Liver (tissue), 3 donors: ENCODE data around the gene ITPK1.

Source experiments
- HNF4A ChIP-seq, 2 donors: conservative IDR thresholded peaks; 2 replicates each; pipeline ENCODE4 v1.6.1; 2016; ENCODE audit warnings: antibody characterized with exemption in 2 of 2, mild to moderate bottlenecking in 2 of 2
- TAF1 ChIP-seq: conservative IDR thresholded peaks from 2 replicates; pipeline ENCODE4 v1.6.1; 2016; ENCODE audit warnings: antibody characterized with exemption, mild to moderate bottlenecking
- TF ChIP-seq, protein P1 (sequence below): fragments of 150-350 bp; IDR thresholded peaks from 2 replicates; pipeline ENCODE4 v1.5.1; 2017; ENCODE audit warnings: improper control_type of control experiment, low read depth, low read length; ENCODE audit not compliant: missing input control
- TF ChIP-seq, protein P2 (sequence below): IDR thresholded peaks from 2 replicates; pipeline ENCODE4 v1.6.1; 2016; ENCODE audit warnings: antibody characterized with exemption
- donor health status: healthy.
- donor health status: healthy.

DNA sequence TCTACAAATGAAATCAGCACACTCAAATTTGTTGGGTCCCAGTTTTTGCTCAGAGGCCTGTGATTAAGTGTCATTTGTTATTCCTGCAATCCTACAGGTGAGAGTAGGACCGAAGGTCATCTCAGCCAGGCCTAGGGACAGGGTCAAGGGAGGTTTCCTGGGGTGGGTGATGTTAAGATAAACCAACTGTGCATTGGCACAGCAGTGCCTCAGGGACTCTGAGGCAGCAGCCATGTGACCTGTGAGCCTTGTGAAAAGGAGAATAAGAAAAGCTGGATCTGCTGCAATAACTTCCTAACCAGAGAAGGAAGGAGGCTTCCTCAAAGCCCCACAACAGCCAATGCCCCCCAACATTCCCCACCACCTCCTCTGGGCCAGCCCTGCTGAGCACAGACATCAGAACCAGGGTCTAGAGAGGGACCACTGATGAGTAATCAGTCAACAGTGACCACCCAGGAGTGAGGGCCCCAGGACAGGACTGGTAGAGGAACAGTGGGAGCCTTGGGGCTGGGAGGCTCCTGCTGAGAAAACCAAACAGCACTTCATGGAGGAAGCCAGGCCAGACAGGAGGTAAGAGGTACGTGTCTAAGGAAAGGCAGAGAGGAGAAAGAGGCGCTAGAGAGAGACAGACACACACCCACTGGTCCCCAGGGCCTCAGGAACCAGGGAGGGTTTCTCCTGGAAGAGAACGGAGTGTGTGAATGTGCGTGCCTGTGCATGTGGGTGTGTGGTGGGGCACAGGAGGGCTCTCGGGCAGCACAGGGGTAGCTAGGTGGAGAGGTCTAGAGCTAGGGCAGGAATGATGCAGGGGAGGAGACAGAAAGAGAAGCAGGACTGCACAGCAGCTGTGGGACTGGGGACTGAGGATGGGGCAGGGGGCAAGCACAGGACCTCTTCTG lies 82.4 kb downstream of the ITPK1 start:
- TF ChIP-seq, protein P1, sequence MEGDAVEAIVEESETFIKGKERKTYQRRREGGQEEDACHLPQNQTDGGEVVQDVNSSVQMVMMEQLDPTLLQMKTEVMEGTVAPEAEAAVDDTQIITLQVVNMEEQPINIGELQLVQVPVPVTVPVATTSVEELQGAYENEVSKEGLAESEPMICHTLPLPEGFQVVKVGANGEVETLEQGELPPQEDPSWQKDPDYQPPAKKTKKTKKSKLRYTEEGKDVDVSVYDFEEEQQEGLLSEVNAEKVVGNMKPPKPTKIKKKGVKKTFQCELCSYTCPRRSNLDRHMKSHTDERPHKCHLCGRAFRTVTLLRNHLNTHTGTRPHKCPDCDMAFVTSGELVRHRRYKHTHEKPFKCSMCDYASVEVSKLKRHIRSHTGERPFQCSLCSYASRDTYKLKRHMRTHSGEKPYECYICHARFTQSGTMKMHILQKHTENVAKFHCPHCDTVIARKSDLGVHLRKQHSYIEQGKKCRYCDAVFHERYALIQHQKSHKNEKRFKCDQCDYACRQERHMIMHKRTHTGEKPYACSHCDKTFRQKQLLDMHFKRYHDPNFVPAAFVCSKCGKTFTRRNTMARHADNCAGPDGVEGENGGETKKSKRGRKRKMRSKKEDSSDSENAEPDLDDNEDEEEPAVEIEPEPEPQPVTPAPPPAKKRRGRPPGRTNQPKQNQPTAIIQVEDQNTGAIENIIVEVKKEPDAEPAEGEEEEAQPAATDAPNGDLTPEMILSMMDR = no peak
- TF ChIP-seq, protein P2, sequence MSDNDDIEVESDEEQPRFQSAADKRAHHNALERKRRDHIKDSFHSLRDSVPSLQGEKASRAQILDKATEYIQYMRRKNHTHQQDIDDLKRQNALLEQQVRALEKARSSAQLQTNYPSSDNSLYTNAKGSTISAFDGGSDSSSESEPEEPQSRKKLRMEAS = no peak
- TF ChIP-seq TAF1 (no peak), HNF4A (conservative IDR thresholded peaks at IDR 0.05) (peak; percentile 51 to 62)
